ENCODE measurements around the gene ANKRD63. TPM values are rescaled to one million over a fixed set of nuclear protein-coding genes. Genes with fewer than 3 reads are reported as not detected.

Gene ANKRD63
- polyA plus RNA-seq, 1 experiment = not detected

GRCh38 chr15:40293006-40293405 lies 10.1 kb upstream of the ANKRD63 start:
- no peak overlapping the region for H3K4me3 ChIP-seq (ENCODE audit: low read depth, low read length)

GRCh38 chr15:40292246-40292645 lies 9.4 kb upstream of the ANKRD63 start:
- TF ChIP-seq CTCF (IDR thresholded peaks at IDR 0.05; ENCODE audit: low read depth, low read length) = no peak
- POLR2A ChIA-PET = no interaction called here
- H3K9me3 ChIP-seq (ENCODE audit: control insufficient read depth, insufficient read depth, low read length) = no peaks in the 10 kb centered on the region; the same call in 1 of the 2 replicates
- CTCF ChIA-PET = interaction anchor here (2.2 to 2.3 kb wide), 2 partner anchors 13 to 74 kb away, joined by 9 to 13 read pairs; no protein-coding TSS in a partner anchor
- no peak overlapping the region for H3K4me3 ChIP-seq (ENCODE audit: low read depth, low read length)
- DNase-seq (ENCODE audit: low read depth, low spot score) = no peak
- H3K27ac ChIP-seq (ENCODE audit: low read depth, low read length) = no peak overlapping the region
- H3K27me3 ChIP-seq (ENCODE audit: control insufficient read depth, insufficient read depth, low read length) = peaks cover 61% of the 10 kb centered on the region

More at GRCh38 chr15:40293006-40293405, 10.1 kb upstream of the ANKRD63 start:
- ChIA-PET CTCF (interaction anchor here (0.6 to 1.4 kb wide), 4 partner anchors 13 to 19 kb away, joined by 3 to 4 read pairs (median 3); no protein-coding TSS in a partner anchor), POLR2A (no interaction called here)
- no peak for DNase-seq (ENCODE audit: low read depth, low spot score)
- H3K27ac ChIP-seq (ENCODE audit: low read depth, low read length) = no peak overlapping the region
- H3K9me3 ChIP-seq (ENCODE audit: control insufficient read depth, insufficient read depth, low read length) = no peaks in the 10 kb centered on the region; the same call in 1 of the 2 replicates
- no peak for TF ChIP-seq CTCF (IDR thresholded peaks at IDR 0.05; ENCODE audit: low read depth, low read length)
- peaks cover 65% of the 10 kb centered on the region for H3K27me3 ChIP-seq (ENCODE audit: control insufficient read depth, insufficient read depth, low read length)

GRCh38 chr15:40290918-40291574 lies 8.2 kb upstream of the ANKRD63 start:
- Histone ChIP-seq H3K27ac (ENCODE audit: low read depth, low read length) (no peak overlapping the region), H3K27me3 (ENCODE audit: control insufficient read depth, insufficient read depth, low read length) (peaks cover 57% of the 10 kb centered on the region), H3K9me3 (ENCODE audit: control insufficient read depth, insufficient read depth, low read length) (no peaks in the 10 kb centered on the region), H3K4me3 (ENCODE audit: low read depth, low read length) (peak overlapping the region; percentile 51)
- no peak for TF ChIP-seq CTCF (IDR thresholded peaks at IDR 0.05; ENCODE audit: low read depth, low read length)
- POLR2A ChIA-PET = interaction anchor here (0.7 to 1.3 kb wide), 2 partner anchors 10 to 12 kb away, joined by 3 to 5 read pairs; no protein-coding TSS in a partner anchor
- CTCF ChIA-PET = interaction anchor here (0.7 to 6.9 kb wide), 7 partner anchors 12 to 77 kb away, joined by 3 to 56 read pairs (median 7); no protein-coding TSS in a partner anchor
- peak; percentile 15 for DNase-seq (ENCODE audit: low read depth, low spot score)

- H3K27me3 ChIP-seq (ENCODE audit: control insufficient read depth, insufficient read depth, low read length) = peaks cover 56% of the 10 kb centered on the region
Measured at GRCh38 chr15:40290545-40290917, 7.7 kb upstream of the ANKRD63 start.

More at GRCh38 chr15:40290545-40290917, 7.7 kb upstream of the ANKRD63 start:
- no peak for TF ChIP-seq CTCF (IDR thresholded peaks at IDR 0.05; ENCODE audit: low read depth, low read length)
- Histone ChIP-seq H3K9me3 (ENCODE audit: control insufficient read depth, insufficient read depth, low read length) (no peaks in the 10 kb centered on the region), H3K4me3 (ENCODE audit: low read depth, low read length) (no peak overlapping the region), H3K27ac (ENCODE audit: low read depth, low read length) (no peak overlapping the region)
- DNase-seq (ENCODE audit: low read depth, low spot score) = no peak
- CTCF ChIA-PET = interaction anchor here (0.7 to 6.9 kb wide), 7 partner anchors 12 to 78 kb away, joined by 3 to 56 read pairs (median 7); no protein-coding TSS in a partner anchor
- POLR2A ChIA-PET = interaction anchor here (1.3 kb wide), 1 partner anchor 11 kb away, joined by 5 read pairs; no protein-coding TSS in a partner anchor

Measured in AG04450 (cell line).